ENCODE results near the gene CDK2.
"Not testable (repeated sequence)": the region's sequence is repeated elsewhere in the genome, so short reads cannot be mapped to it uniquely, and the experiment has no call there.

Gene CDK2

GRCh38 chr12:55938826-55939501 lies 27.7 kb upstream of the CDK2 start:
- DNase-seq = no peak

- peak; percentile 44 to 78 for DNase-seq
These were observed 26.4 kb upstream of the CDK2 start for GRCh38 chr12:55940065-55940732.

- DNase-seq = no peak
These were observed 24.6 kb upstream of the CDK2 start for GRCh38 chr12:55942055-55942454.

GRCh38 chr12:55942577-55943136 lies 24.0 kb upstream of the CDK2 start:
- DNase-seq = no peak

GRCh38 chr12:55946553-55946952 lies 20.1 kb upstream of the CDK2 start:
- no peak for DNase-seq

GRCh38 chr12:55955344-55955743 lies 11.3 kb upstream of the CDK2 start:
- DNase-seq = no peak

GRCh38 chr12:55955800-55956508 lies 10.7 kb upstream of the CDK2 start:
- peak; percentile 43 to 61 for DNase-seq

GRCh38 chr12:55957106-55957859 lies 9.3 kb upstream of the CDK2 start:
- no peak for DNase-seq

GRCh38 chr12:55963760-55964159 lies 2.9 kb upstream of the CDK2 start:
- no peak for DNase-seq

GRCh38 chr12:55965240-55965639 lies 1.4 kb upstream of the CDK2 start:
- DNase-seq = no peak

- DNase-seq = peak in 1 of 2 experiments; percentile 21
These were observed 656 bp upstream of the CDK2 start, which contains the start of gene PMEL for GRCh38 chr12:55965941-55966407. TSS of gene PMEL (minus strand) at chr12:55966042. CDS start at chr12:55966011, 31 bp downstream.

GRCh38 chr12:55969356-55969755 lies 2.7 kb downstream of the CDK2 start:
- DNase-seq = no peak

GRCh38 chr12:55970775-55971174 lies 4.1 kb downstream of the CDK2 start:
- no peak for DNase-seq

GRCh38 chr12:55972042-55972441 lies 5.4 kb downstream of the CDK2 start:
- DNase-seq = peak; percentile 22 to 29

- DNase-seq = no peak
These were observed 5.8 kb downstream of the CDK2 start for GRCh38 chr12:55972456-55972855.

GRCh38 chr12:55972911-55973598 lies 6.4 kb downstream of the CDK2 start:
- DNase-seq = no peak

GRCh38 chr12:55973599-55974307 lies 7.1 kb downstream of the CDK2 start, which contains the start of gene RAB5B:
TSS of gene RAB5B (plus strand) at chr12:55974078. CDS start at chr12:55986961, 12,883 bp downstream.
- peak; percentile 100 for DNase-seq

- DNase-seq = peak in 1 of 2 experiments; percentile 32
These were observed 7.7 kb downstream of the CDK2 start for GRCh38 chr12:55974308-55974730.

- DNase-seq = no peak
These were observed 11.8 kb downstream of the CDK2 start for GRCh38 chr12:55978393-55978792.

GRCh38 chr12:55979069-55979468 lies 12.4 kb downstream of the CDK2 start:
- no peak for DNase-seq

- DNase-seq = not testable (repeated sequence)
These were observed 15.3 kb downstream of the CDK2 start for GRCh38 chr12:55981882-55982281.

Data from SW 1271 (cell line).